Omental fat pad (tissue), 4 donors: ENCODE measurements around the gene POLR3E. TPM values are rescaled to one million over a fixed set of nuclear protein-coding genes. Genes with fewer than 3 reads are reported as not detected.

Source experiments
- ATAC-seq: fragments of 150-250 bp; one replicate; pipeline ENCODE4 v1.9.1; 2016; ENCODE audit warnings: mild to moderate bottlenecking, moderate library complexity; ENCODE audit not compliant: low FRiP score
- DNase-seq: peaks from one replicate; pipeline ENCODE4 v3.0.0-alpha.2; 2019; ENCODE audit warnings: low spot score
- CTCF ChIP-seq, 3 donors: fragments of 450-650 bp; IDR thresholded peaks; one replicate each; pipeline ENCODE4 v1.5.1; 2016 to 2017; ENCODE audit warnings: antibody characterized with exemption in 3 of 3, mild to moderate bottlenecking in 3 of 3, moderate library complexity in 2 of 3
- total RNA-seq, 4 donors: library from RNA; depleted of rRNA; stranded (reverse); fragments of >200 nt; gene quantifications; one replicate each; pipeline ENCODE4 v1.1.0, GENCODE V29; 2016

Gene POLR3E
- total RNA-seq, 4 donors from 2014 or later, result 46.3 to 73.4 (median 54.0) TPM

GRCh38 chr16:22374311-22375116, 77.3 kb downstream of the POLR3E start, which contains the start of gene CDR2:
TSS of gene CDR2 (minus strand) at chr16:22374619. CDS start at chr16:22374309, 310 bp downstream.
- DNase-seq, result peak; percentile 73
- ATAC-seq, result peak; percentile 95
- TF ChIP-seq CTCF (IDR thresholded peaks at IDR 0.05), result no peak

- ATAC-seq, result no peak
- TF ChIP-seq CTCF (IDR thresholded peaks at IDR 0.05), result no peak
- DNase-seq, result no peak
Measured at GRCh38 chr16:22375117-22375962, 78.1 kb downstream of the POLR3E start.

- no peak for DNase-seq
- no peak for ATAC-seq
- TF ChIP-seq CTCF (IDR thresholded peaks at IDR 0.05), result no peak
Measured at GRCh38 chr16:22375963-22376640, 78.9 kb downstream of the POLR3E start.

- TF ChIP-seq CTCF (IDR thresholded peaks at IDR 0.05), result no peak
- DNase-seq (no peak), ATAC-seq (no peak)
Measured at GRCh38 chr16:22379656-22380055, 82.4 kb downstream of the POLR3E start.

GRCh38 chr16:22380529-22380928, 83.3 kb downstream of the POLR3E start:
- DNase-seq (no peak), ATAC-seq (no peak)
- TF ChIP-seq CTCF (IDR thresholded peaks at IDR 0.05), result no peak

- TF ChIP-seq CTCF (IDR thresholded peaks at IDR 0.05), result no peak
- DNase-seq, result no peak
- ATAC-seq, result no peak
Measured at GRCh38 chr16:22381392-22381791, 84.2 kb downstream of the POLR3E start.
